Transverse colon (tissue), 4 donors: ENCODE results near the gene LILRB2. TPM values are rescaled to one million over a fixed set of nuclear protein-coding genes. Genes with fewer than 3 reads are reported as not detected.

Source experiments
- DNase-seq: peaks from one replicate; pipeline ENCODE4 v3.0.0-alpha.2; 2019
- H3K27ac ChIP-seq, 4 donors: fragments of 200-600 bp; sonication (generic); 2 replicates each; pipeline ENCODE4 v1.5.1; 2016 to 2018; ENCODE audit warnings: inconsistent platforms in 4 of 4
- H3K27me3 ChIP-seq: fragments of 200-600 bp; sonication (generic); 2 replicates; pipeline ENCODE4 v1.5.1; 2017; ENCODE audit warnings: inconsistent platforms
- H3K36me3 ChIP-seq, 4 donors: fragments of 200-600 bp; sonication (generic); 2 replicates each; pipeline ENCODE4 v1.5.1; 2017 to 2019; ENCODE audit warnings: inconsistent platforms in 4 of 4
- H3K4me1 ChIP-seq, 4 donors: fragments of 200-600 bp; sonication (generic); 2 replicates each; pipeline ENCODE4 v1.5.1; 2017 to 2020; ENCODE audit warnings: inconsistent platforms in 4 of 4
- H3K4me3 ChIP-seq, 4 donors: fragments of 200-600 bp; sonication (generic); 1 replicate in 1 of 4; 2 replicates in 3 of 4; pipeline versions ENCODE4 v1.5.1 to v1.6.1; 2017 to 2019; ENCODE audit warnings: inconsistent platforms in 4 of 4
- H3K9me3 ChIP-seq, 2 donors: fragments of 200-600 bp; sonication (generic); 2 replicates each; pipeline ENCODE4 v1.5.1; 2017 to 2019; ENCODE audit warnings: inconsistent platforms in 2 of 2
- CTCF ChIP-seq, 5 experiments: fragments of 200-600 bp in 3 of 5; fragments of 450-650 bp in 2 of 5; sonication (generic) in 3 of 5; IDR thresholded peaks; 1 replicate in 2 of 5; 2 replicates in 3 of 5; pipeline ENCODE4 v1.5.1; 2016 to 2017; ENCODE audit warnings: antibody characterized with exemption in 5 of 5, inconsistent platforms in 3 of 5, mild to moderate bottlenecking in 2 of 5, moderate library complexity in 1 of 5
- EP300 ChIP-seq: sonication (generic); formaldehyde crosslinking; IDR thresholded peaks from one replicate; pipeline ENCODE4 v1.6.1; 2017; ENCODE audit warnings: antibody characterized with exemption, low read depth
- POLR2A ChIP-seq: fragments of 450-650 bp; IDR thresholded peaks from one replicate; pipeline ENCODE4 v1.6.1; 2016; ENCODE audit warnings: antibody characterized with exemption, mild to moderate bottlenecking, moderate library complexity
- POLR2AphosphoS5 ChIP-seq, 3 donors: sonication (generic); formaldehyde crosslinking; IDR thresholded peaks; one replicate each; pipeline ENCODE4 v1.6.1; 2016; ENCODE audit warnings: antibody characterized with exemption in 3 of 3
- WGBS, 2 donors: methylation state at CpG; one replicate each; pipeline ENCODE4 v1.1.5; 2018; ENCODE audit warnings: low coverage in 1 of 2; 5-methylcytosine and 5-hydroxymethylcytosine counted together
- in situ Hi-C, 4 donors: fragments of 200-750 bp; cut with MboI; loops; one replicate each; pipeline versions ENCODE4 v1.15.0 to v1.15.1; 2017; ENCODE audit warnings: low sequenced_read_pairs in 3 of 4, low pct_ligation_motif_present in 1 of 4, low pct_unique_long_range_greater_than_20kb in 1 of 4
- intact Hi-C: fragments of 100-400 bp; cut with DNase I; formaldehyde crosslinking; loops from one replicate; pipeline ENCODE4 v1.15.1; 2023; ENCODE audit warnings: low total_unique reads
- total RNA-seq, 4 donors: library from RNA; depleted of rRNA; stranded (reverse); fragments of >200 nt; gene quantifications; one replicate each; pipeline ENCODE4 v1.1.0, GENCODE V29; 2016

The LILRB2 gene
- total RNA-seq, 4 donors from 2014 or later, result 1.6 to 3.4 (median 2.1) TPM

DNA sequence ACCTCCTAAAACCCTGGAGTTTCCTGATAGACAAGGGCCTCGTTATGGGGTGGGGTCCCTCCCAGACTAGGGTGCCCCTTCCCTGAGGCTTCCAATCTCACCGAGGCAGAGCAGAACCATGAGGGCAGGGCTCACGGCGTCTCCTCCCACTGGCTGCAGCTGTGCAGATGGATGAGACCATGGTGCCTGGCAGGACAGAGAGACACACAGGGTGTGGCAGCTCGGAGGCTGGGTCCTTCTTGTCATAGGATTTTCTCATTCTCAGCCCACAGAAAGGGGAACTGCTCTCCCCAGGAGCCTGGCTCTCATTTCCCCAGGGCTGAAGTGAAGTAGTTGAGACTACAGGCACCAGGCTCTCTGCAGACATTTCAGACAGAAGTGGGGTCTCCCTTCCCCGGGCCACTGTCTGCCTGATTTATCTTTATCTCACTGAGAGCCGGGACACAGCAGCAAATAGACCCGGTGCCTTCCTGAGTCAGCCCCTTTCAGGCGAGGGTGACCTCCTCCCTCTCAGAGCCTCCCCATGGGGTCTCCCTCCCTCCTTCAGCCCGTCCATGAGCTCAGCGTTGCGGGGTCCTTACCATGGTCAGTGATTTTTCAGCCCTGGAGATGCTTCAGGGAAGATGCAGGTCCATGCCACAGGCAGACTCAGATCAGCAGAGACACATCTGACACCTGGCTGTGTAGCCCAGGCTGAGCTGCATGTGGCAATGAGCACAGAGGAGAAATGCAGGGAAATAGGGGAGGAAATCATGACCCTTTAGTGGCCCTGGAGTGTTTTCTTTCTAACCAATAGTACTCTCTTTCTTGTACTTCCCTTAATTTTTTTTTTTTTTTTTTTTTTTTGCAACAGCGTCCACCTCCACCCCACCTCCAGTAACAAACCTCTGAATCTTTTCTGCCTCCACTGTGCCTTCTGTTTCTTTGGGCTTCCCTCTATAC is 31.8 kb upstream of the LILRB2 start, which contains the start of gene LILRA5:
Gene LILRA5 (minus strand): TSS at position 731 of the 942 bp plus-strand sequence. CDS start 147 bp downstream, at position 584.
- TF ChIP-seq POLR2A (no peak), EP300 (no peak), POLR2AphosphoS5 (IDR thresholded peaks at IDR 0.05) (no peak), CTCF (IDR thresholded peaks at IDR 0.05) (no peak)
- in situ Hi-C loops, result no loop called here
- DNase-seq, result no peak
- Histone ChIP-seq H3K36me3 (no peaks in the 10 kb centered on the region), H3K4me3 (no peak within 1 kb of the TSS), H3K27ac (no peak within 1 kb of the TSS), H3K4me1 (no peaks in the 10 kb centered on the region), H3K9me3 (no peaks in the 10 kb centered on the region), H3K27me3 (peaks cover 4% of the 10 kb centered on the region)
- 35 to 67% methylated on average over 7 to 10 of the region's 13 CpGs for WGBS, 2 donors
- intact Hi-C loops, result no loop called here

DNA sequence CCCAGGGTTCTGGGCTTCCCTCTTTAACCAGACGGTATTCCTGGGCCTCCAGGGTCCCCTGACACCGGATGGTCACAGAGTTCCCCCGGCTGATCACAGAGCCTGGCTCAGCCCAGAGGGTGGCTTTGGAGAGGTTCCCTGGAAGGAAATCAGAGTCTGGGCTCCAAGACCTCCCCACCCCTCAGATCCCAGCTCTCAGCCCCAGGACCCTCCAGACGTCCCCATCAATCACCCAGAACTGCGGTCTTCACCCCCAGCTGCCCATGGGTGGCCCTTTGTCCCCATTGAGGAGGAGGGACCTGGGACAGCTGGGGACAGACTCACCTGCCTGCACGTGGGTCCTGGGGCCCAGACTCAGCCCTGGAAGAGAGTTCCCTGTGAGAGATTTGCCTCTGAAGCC is 31.1 kb upstream of the LILRB2 start:
- Histone ChIP-seq H3K4me3 (no peak overlapping the region), H3K9me3 (no peaks in the 10 kb centered on the region), H3K27me3 (peaks cover 4% of the 10 kb centered on the region), H3K36me3 (no peaks in the 10 kb centered on the region), H3K27ac (no peak overlapping the region), H3K4me1 (no peaks in the 10 kb centered on the region)
- intact Hi-C loops (no loop called here), in situ Hi-C loops (no loop called here)
- 72% methylated on average over 6 of the region's 6 CpGs; no CpG with 5 or more reads in 1 of the 2 donors for WGBS, 2 donors
- TF ChIP-seq EP300 (no peak), POLR2AphosphoS5 (IDR thresholded peaks at IDR 0.05) (no peak), CTCF (IDR thresholded peaks at IDR 0.05) (no peak), POLR2A (no peak)
- DNase-seq, result no peak

DNA sequence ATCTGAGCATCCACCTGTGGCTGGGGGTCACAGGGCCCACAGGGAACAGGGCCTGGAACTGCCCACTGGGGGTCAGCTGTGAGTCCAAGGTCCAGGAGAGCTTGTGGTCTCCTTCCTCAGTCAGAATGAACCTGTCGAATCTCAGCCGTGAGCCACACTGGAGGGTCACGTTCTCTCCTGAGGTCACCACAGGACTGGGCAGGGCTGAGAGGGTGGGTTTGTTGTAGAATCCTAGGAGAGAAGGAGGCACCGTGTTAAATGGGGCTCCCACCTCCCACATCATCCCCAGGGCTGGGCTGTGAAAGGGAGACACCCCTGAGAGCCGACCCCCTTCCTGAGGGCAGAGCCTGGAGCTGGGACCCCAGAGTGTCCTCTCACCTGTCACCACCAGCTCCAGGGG is 30.6 kb upstream of the LILRB2 start:
- H3K9me3 ChIP-seq, result no peaks in the 10 kb centered on the region
- no peaks in the 10 kb centered on the region for H3K4me1 ChIP-seq
- H3K27ac ChIP-seq, result no peak overlapping the region
- H3K4me3 ChIP-seq, result no peak overlapping the region
- TF ChIP-seq POLR2AphosphoS5 (IDR thresholded peaks at IDR 0.05), result no peak
- no peak for TF ChIP-seq POLR2A
- no peak for TF ChIP-seq CTCF (IDR thresholded peaks at IDR 0.05)
- TF ChIP-seq EP300, result no peak
- in situ Hi-C loops (no loop called here), intact Hi-C loops (no loop called here)
- WGBS, 2 donors, result 62% methylated on average over 5 of the region's 5 CpGs; no CpG with 5 or more reads in 1 of the 2 donors
- no peaks in the 10 kb centered on the region for H3K36me3 ChIP-seq
- H3K27me3 ChIP-seq, result peaks cover 4% of the 10 kb centered on the region
- DNase-seq, result no peak

DNA sequence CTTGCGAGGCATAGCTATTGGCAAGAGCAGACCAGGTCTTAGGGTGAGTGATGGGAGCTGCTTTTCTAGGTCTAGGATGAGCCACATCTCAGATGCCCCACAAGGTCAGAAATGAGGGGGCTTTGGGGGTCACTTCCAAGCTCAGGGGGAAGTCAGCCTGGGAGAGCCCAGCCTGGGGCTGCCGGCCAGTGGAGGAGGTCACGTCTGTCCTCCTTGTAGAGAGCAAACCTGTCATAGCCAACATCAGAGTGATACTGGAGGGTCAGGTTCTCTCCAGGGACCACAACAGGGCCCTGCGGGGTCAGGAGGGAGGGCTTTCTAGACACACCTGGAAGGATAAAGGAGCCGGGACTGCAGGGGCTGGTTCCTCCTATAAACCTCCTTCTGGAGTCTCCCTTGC is 29.6 kb upstream of the LILRB2 start:
- Histone ChIP-seq H3K27ac (no peak overlapping the region), H3K36me3 (no peaks in the 10 kb centered on the region), H3K9me3 (no peaks in the 10 kb centered on the region), H3K27me3 (peaks cover 4% of the 10 kb centered on the region), H3K4me3 (no peak overlapping the region), H3K4me1 (no peaks in the 10 kb centered on the region)
- no peak for TF ChIP-seq CTCF (IDR thresholded peaks at IDR 0.05)
- no peak for TF ChIP-seq POLR2A
- TF ChIP-seq POLR2AphosphoS5 (IDR thresholded peaks at IDR 0.05), result no peak
- TF ChIP-seq EP300, result no peak
- in situ Hi-C loops, result no loop called here
- intact Hi-C loops, result no loop called here
- DNase-seq, result no peak
- 78% methylated on average over 3 of the region's 5 CpGs; no CpG with 5 or more reads in 1 of the 2 donors for WGBS, 2 donors
